Stimulated activated naive CD8-positive, alpha-beta T cell treated with anti-CD3 and anti-CD28 coated beads, Interleukin-15, Interleukin-2, amounts not matched to agents 100 ng/mL and 50 ng/mL, for 24 hours (primary cell): ENCODE data around the gene PDE3B.
"Not testable (repeated sequence)": the region's sequence is repeated elsewhere in the genome, so short reads cannot be mapped to it uniquely, and the experiment has no call there.

ENCODE experiments used
- H3K27ac Mint-ChIP-seq: one replicate; pipeline ENCODE4 v1.8.0; 2021; ENCODE audit warnings: mild to moderate bottlenecking, mixed read lengths
- H3K27me3 Mint-ChIP-seq: one replicate; pipeline ENCODE4 v1.8.0; 2021; ENCODE audit warnings: mixed read lengths
- H3K36me3 Mint-ChIP-seq: one replicate; pipeline ENCODE4 v1.8.0; 2021; ENCODE audit warnings: low read depth, mixed read lengths
- H3K4me1 Mint-ChIP-seq: one replicate; pipeline ENCODE4 v1.8.0; 2021; ENCODE audit warnings: low read depth, mixed read lengths
- H3K4me3 Mint-ChIP-seq: one replicate; pipeline ENCODE4 v1.8.0; 2021; ENCODE audit warnings: mild to moderate bottlenecking, mixed read lengths
- H3K9me3 Mint-ChIP-seq: one replicate; pipeline ENCODE4 v1.8.0; 2021; ENCODE audit warnings: mixed read lengths

PDE3B gene

DNA sequence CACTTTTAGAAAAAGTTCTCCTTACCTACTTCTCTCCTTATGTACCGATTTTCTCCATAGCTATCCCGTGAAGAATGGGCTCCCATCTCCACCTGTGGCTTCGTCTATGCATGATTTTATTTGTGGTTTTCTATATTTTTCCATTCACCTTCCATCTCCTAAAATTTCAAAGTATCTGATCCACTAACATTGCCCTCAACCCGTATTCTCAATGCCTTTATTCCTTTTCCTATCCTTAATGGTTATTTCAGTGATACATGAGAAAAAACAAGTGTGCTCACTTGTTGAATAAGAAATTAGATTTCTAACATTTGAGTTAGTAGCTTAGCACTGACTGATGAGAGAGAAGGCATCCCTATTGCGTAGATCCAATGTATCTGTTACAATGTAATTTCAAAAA, 231.6 kb downstream of the PDE3B start:
- no peak overlapping the region for H3K27ac Mint-ChIP-seq
- H3K27me3 Mint-ChIP-seq = no peaks in the 10 kb centered on the region
- H3K4me1 Mint-ChIP-seq = peaks cover 9% of the 10 kb centered on the region
- no peaks in the 10 kb centered on the region for H3K9me3 Mint-ChIP-seq
- peaks cover 70% of the 10 kb centered on the region for H3K36me3 Mint-ChIP-seq
- no peak overlapping the region for H3K4me3 Mint-ChIP-seq

DNA sequence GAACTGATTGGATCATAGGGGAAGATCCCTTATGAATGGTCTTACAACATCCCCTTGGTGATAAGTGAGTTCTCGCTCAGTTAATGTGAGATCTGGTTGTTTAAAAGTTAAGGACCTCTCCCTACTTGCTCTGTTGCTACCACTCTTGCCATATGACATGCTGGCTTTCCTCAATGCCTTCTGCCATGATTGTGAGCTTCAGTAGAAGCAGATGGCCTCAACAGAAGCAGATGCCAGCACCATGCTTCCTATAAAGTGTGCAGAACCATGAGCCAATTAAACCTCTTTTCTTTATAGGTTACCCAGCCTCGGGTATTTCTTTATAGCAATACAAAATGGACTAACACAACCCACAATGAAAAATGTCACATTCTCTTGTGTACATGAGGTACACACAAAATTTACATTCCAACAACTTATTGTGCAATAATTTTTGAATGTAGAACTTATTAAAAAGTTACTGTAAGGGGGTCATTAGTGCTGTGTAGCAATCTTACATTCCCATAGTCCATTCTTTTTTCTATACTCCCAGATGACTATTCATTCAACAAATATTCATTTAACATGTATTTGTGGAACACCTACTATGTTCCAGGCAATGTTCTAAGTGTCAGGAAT, 238.1 kb downstream of the PDE3B start:
- Mint-ChIP-seq H3K36me3 (peaks cover 55% of the 10 kb centered on the region), H3K4me3 (no peak overlapping the region), H3K4me1 (peaks cover 20% of the 10 kb centered on the region), H3K27me3 (no peaks in the 10 kb centered on the region), H3K27ac (no peak overlapping the region), H3K9me3 (peaks cover 6% of the 10 kb centered on the region)

DNA sequence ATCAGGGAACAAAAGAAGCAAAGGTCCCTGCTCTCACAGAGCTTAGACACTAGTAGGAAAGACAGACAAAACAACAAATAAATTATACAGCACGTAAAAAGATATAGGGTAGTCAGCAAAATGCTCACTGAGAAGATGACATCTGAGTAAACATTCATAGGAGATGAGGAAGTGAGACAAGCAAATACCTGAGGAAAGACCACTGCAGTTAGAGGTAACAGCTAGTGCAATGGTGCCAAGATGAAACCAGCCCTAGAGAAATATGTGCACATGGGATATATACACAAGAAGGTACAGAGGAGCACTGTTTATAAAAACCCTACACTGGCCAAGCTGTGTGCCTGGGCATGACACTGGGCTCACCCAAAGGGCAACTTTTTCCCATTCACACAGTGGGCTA, 238.6 kb downstream of the PDE3B start:
- Mint-ChIP-seq H3K4me3 (no peak overlapping the region), H3K36me3 (peaks cover 52% of the 10 kb centered on the region), H3K27ac (no peak overlapping the region), H3K4me1 (peaks cover 24% of the 10 kb centered on the region), H3K27me3 (no peaks in the 10 kb centered on the region), H3K9me3 (peaks cover 6% of the 10 kb centered on the region)

DNA sequence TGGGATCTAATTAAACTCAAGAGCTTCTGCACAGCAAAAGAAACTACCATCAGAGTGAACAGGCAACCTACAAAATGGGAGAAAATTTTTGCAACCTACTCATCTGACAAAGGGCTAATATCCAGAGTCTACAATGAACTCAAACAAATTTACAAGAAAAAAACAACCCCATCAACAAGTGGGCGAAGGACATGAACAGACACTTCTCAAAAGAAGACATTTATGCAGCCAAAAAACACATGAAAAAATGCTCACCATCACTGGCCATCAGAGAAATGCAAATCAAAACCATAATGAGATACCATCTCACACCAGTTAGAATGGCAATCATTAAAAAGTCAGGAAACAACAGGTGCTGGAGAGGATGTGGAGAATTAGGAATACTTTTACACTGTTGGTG, 240.1 kb downstream of the PDE3B start:
- H3K4me3 Mint-ChIP-seq, H3K27ac Mint-ChIP-seq, H3K9me3 Mint-ChIP-seq, H3K27me3 Mint-ChIP-seq: not testable (repeated sequence)
- peaks cover 31% of the 10 kb centered on the region for H3K4me1 Mint-ChIP-seq
- peaks cover 45% of the 10 kb centered on the region for H3K36me3 Mint-ChIP-seq

DNA sequence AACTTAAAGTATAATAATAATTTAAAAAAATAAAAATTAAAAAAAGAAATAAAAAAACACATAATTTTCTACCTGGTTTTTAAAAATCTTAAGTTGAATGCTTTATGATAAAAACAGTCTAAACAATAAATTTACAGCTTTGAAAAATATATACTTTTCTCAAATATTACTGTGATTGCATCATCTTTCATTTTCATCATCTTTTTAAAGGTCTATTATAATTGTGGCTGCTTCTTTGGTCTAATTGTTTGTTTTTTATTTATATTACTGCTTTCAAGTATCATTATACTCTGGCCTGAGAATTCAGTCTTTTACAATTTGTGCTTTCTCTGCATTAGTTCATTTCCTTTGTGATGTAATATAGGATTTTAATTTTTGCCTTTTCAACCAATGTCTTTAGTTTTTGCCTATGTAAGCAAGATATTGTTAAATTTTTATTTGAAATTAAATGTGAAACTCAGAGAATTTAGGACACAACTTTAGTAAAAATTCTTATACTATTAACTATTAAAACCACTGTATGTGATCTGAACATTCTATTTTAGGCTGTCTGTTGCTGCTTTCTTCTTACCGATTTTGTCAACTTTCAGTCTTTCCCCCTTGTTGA, 241.2 kb downstream of the PDE3B start:
- H3K9me3 Mint-ChIP-seq = peaks cover 6% of the 10 kb centered on the region
- H3K4me1 Mint-ChIP-seq = peaks cover 42% of the 10 kb centered on the region
- H3K27ac Mint-ChIP-seq = peak overlapping the region; percentile 56
- H3K4me3 Mint-ChIP-seq = no peak overlapping the region
- peaks cover 40% of the 10 kb centered on the region for H3K36me3 Mint-ChIP-seq
- H3K27me3 Mint-ChIP-seq = no peaks in the 10 kb centered on the region

DNA sequence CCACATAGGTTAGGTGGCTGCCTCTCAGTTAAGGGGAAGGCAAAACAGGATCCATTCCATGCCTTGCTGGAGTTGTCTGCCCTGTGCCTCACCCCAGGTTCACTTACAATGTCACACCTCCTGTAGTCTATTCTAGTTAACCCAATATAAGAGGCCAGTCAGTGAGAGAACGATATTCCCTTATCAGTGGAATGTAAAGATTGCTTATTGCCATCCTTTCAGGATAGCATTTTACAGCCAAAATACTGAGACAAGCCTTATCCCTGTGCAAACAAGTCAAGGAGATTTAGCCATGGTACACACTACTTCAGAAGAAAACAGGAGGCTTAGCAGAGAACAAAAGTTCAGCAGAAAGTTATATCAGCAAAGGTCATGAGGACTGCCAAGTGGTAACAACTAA, 242.9 kb downstream of the PDE3B start:
- H3K36me3 Mint-ChIP-seq = peaks cover 31% of the 10 kb centered on the region
- H3K4me1 Mint-ChIP-seq = peaks cover 53% of the 10 kb centered on the region
- H3K27me3 Mint-ChIP-seq = no peaks in the 10 kb centered on the region
- peaks cover 6% of the 10 kb centered on the region for H3K9me3 Mint-ChIP-seq
- no peak overlapping the region for H3K27ac Mint-ChIP-seq
- no peak overlapping the region for H3K4me3 Mint-ChIP-seq

DNA sequence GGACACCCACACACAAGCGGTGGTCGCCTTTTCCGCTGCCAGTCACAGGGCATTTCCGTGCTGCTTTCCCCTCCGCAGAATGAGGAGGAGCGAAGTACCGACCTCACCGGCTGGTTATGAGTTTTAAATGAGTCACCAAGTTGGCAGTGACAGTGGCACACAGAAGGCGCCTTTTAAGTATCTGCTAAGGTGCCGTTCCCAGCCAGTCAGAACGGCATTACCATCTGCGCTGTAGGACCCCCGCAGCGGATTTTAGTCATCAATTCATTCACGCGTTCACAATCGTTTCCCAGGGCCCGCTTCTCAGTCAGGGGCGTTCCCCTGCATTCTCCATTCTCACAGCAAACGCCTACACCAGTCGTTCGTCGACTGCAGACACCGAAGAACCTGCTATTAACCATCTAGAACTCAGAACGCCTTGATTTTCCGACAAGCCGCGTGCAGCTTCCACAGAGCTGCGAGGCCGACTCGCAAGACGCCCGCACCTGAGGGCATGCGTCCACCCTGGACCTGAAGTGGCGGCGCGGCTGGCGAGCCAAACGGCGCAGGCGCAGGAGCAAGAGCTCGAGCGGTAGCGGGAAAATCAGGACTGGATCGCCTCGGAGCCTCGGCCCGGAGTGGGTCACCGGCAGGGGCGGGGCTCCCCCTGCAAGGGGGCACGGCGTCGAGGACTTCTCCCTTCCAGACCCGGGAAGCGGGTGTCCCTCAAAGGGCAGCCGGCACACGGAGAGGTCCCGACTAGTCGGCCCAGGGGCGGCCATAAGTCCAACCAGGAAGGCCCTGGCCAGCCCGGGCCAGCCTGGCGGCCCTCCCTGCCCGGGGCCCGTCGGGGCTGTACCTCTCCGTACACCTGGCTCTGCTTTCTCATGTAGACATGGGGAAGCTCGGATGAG, 247.8 kb downstream of the PDE3B start:
- H3K27me3 Mint-ChIP-seq = no peaks in the 10 kb centered on the region
- H3K9me3 Mint-ChIP-seq = no peaks in the 10 kb centered on the region
- peak overlapping the region; percentile 90 for H3K4me3 Mint-ChIP-seq
- peaks cover 13% of the 10 kb centered on the region for H3K36me3 Mint-ChIP-seq
- H3K27ac Mint-ChIP-seq = peak overlapping the region; percentile 99
- peaks cover 66% of the 10 kb centered on the region for H3K4me1 Mint-ChIP-seq

DNA sequence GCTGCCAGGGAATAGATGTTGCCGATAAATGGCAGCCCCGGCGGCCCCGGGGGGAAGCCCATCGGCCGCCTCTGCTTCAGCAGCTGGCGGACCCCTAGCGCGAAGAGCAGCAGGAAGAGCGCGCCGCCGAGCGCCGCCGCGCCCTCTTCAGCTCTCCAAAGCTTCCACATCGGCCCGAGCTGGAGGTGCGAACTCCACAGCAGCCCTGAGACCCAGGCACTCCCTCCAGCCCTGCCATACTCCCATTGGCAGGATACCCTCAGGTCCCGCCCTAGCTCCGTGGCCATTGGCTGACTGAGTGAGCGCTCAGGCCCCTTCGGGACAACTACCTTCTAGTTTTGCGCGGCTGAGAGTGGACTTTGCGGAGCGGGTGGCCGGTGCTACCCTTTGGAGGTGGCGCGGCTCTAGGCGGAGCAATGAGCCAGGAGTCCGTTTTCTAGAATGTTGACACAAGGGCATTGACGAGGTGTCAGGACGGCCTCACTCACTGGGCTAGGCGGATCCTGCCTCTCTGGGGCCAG, 248.5 kb downstream of the PDE3B start, which contains the start of gene CYP2R1:
Gene CYP2R1, minus strand, starts transcription at position 196 of the 521 bp plus-strand sequence. Its CDS starts 26 bp downstream, at position 170.
- peak within 1 kb of the TSS; percentile 99 for H3K27ac Mint-ChIP-seq
- peaks cover 59% of the 10 kb centered on the region for H3K4me1 Mint-ChIP-seq
- peaks cover 13% of the 10 kb centered on the region for H3K36me3 Mint-ChIP-seq
- H3K27me3 Mint-ChIP-seq = no peaks in the 10 kb centered on the region
- peak within 1 kb of the TSS; percentile 90 for H3K4me3 Mint-ChIP-seq
- no peaks in the 10 kb centered on the region for H3K9me3 Mint-ChIP-seq

DNA sequence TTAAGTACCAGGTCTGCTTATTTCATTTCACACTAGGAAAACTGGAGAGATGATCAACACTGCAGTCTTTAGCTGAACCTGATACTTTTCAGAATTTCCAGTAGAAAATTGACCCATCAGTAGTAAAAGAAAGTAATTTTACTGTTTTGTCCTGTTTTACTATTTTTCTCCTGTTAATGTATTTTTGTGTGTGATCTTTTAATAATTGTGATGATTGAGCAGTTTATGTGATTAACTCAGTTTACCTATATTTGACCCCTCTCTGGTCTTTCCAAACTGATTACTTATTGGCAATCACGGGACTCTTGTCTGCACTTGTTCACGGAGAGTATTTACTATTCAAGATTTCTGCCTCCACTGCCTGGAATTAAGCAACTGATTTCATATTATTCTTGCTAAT, 249.0 kb downstream of the PDE3B start:
- H3K27me3 Mint-ChIP-seq = no peaks in the 10 kb centered on the region
- peaks cover 12% of the 10 kb centered on the region for H3K36me3 Mint-ChIP-seq
- H3K27ac Mint-ChIP-seq = peak overlapping the region; percentile 73
- H3K4me1 Mint-ChIP-seq = peaks cover 58% of the 10 kb centered on the region
- peak overlapping the region; percentile 84 for H3K4me3 Mint-ChIP-seq
- H3K9me3 Mint-ChIP-seq = no peaks in the 10 kb centered on the region

DNA sequence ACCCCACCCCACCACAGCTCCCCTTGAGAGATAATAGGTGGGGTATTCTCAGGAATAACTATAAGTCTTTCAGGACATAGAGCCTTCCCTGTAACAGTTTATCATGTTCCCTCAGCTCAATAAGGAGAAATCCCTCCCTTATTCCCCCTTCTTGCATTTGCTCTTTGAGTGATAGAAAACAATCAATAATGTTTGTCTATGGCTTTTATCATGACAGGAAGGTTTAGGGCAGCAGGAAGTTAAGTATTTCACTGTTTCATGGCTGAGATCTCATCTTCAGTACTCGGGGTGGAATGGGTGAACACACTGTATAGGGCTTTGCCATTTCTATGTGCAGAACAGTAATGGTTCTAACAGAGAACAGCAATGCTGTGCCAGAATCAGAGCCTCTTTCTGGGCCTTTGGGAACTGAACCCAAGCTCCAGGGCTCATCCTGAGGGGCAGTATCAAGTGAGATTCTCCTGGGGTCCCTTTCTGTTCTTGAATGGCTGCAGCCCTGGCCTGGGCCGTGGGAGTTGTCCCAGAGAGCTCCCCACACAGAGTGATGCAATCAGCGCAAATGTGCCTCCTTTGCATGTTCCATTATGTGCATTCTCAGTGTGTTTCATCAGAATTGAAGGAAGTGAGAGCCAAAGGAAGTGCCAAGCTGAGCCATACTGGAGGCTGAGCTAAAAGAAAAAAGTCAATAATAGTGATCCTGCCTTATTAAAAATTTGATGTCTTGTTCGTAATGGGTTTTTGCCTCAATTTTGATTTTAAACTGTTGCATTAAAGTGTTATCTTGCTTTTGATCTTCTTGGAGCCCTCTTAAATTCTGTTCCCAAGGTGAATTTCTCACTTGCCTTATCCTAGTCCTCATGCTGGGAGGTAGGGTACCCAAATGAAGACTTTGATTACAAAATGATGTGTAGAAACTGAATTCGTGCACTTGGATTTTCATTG, 251.3 kb downstream of the PDE3B start:
- Mint-ChIP-seq H3K9me3 (no peaks in the 10 kb centered on the region), H3K4me3 (no peak overlapping the region), H3K36me3 (peaks cover 6% of the 10 kb centered on the region), H3K27me3 (no peaks in the 10 kb centered on the region), H3K4me1 (peaks cover 37% of the 10 kb centered on the region), H3K27ac (peak overlapping the region; percentile 13)

DNA sequence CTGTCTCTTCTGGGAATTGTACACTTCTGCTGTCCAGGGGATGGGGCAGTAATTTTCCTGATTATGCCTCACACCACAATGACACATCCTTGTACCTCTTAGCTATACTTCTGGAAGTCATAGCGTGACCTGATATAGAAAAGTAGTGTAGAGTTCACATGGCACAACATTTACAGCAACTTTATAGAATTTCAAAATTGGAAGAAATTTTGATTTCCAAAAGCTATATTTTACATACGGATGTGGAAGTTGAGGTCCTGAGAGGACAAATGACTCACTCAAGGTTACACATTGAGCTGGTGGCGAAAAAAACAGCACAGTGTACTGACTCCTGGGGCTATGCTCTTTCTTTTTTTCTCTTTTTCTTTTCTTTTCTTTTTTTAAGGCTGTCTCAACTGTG, 254.8 kb downstream of the PDE3B start:
- Mint-ChIP-seq H3K27me3 (no peaks in the 10 kb centered on the region), H3K36me3 (no peaks in the 10 kb centered on the region), H3K27ac (no peak overlapping the region), H3K4me1 (peaks cover 22% of the 10 kb centered on the region), H3K9me3 (no peaks in the 10 kb centered on the region), H3K4me3 (no peak overlapping the region)

DNA sequence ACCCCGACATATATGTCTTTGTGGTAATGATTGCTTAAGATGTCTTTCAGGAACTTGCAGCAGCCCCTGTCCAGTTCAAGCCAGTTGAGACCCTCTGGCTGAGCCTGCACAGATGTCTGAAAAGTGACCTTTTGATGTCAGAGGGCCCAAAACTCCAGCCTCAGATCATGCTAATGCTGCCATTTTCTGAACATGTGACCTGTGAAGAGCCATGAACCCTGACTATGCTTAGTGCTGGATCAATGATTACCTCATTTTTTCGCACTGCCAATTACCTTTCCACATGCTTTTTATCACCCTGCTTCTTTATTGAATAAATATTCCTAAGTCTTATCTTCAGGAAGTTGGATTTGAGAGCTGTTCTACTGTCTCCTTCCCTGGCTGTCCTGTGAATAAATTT, 255.3 kb downstream of the PDE3B start:
- Mint-ChIP-seq H3K4me3 (no peak overlapping the region), H3K36me3 (no peaks in the 10 kb centered on the region), H3K4me1 (peaks cover 18% of the 10 kb centered on the region), H3K9me3 (no peaks in the 10 kb centered on the region), H3K27me3 (no peaks in the 10 kb centered on the region), H3K27ac (no peak overlapping the region)

DNA sequence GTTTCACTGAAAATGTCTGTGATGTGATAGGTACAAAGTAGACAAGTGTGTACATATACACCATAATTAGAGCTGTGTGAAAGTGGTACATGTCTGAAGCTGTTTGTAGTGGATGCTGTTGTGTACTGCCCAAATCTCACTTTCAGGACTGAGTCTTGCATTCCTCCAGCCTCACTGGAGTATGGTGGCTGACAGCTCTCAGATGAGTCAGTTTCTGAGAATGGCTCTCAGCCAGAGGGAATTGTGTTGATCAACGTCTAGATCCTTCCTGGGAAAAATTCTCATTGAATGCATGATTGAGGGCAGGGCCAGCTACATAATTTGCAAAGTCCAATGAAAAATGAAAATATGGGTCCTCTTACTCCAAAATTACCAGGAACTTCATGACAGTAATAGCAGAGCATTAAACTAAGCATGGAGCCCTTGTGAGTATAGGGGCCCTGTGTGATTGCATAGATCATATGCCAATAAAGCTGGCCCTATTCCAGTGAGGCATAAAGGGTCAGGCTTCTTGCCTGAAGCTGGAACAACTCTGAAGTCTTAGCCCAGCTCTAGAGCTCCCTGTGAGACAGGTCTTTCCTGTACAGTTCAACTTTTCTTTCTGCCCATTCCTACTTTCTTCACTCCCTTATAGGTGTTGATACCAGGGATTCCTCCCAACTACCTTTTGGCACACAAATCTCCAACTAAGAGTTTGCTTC, 259.2 kb downstream of the PDE3B start:
- Mint-ChIP-seq H3K27ac (no peak overlapping the region), H3K4me3 (no peak overlapping the region)

DNA sequence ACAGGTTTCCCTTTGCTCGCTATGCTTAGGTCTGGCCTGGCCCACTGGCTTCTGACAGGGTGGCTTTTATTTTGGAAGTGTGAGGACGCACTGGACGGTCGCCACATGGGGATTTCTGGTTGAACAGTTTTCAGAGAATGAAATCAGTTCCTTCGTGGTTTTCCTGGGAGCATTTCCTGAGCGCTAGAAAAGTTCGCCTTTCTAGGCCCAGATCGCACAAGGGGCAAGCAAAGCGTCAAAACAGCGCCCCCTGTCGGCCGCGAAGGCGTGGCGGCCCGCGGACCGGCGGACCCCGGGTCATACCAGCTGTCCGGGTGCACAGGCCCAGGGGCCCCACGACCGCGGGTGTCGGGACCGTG, 261.1 kb downstream of the PDE3B start:
- no peaks in the 10 kb centered on the region for H3K36me3 Mint-ChIP-seq
- H3K27ac Mint-ChIP-seq = peak overlapping the region; percentile 79
- H3K27me3 Mint-ChIP-seq = no peaks in the 10 kb centered on the region
- H3K9me3 Mint-ChIP-seq = no peaks in the 10 kb centered on the region
- peaks cover 46% of the 10 kb centered on the region for H3K4me1 Mint-ChIP-seq
- H3K4me3 Mint-ChIP-seq = peak overlapping the region; percentile 89

More for the DNA sequence above, 259.2 kb downstream of the PDE3B start:
- Mint-ChIP-seq H3K27me3 (no peaks in the 10 kb centered on the region), H3K9me3 (no peaks in the 10 kb centered on the region), H3K36me3 (no peaks in the 10 kb centered on the region), H3K4me1 (peaks cover 36% of the 10 kb centered on the region)
